Activated T-cell treated with anti-CD3 and anti-CD28 coated beads for 1 hour (primary cell): ENCODE data around the gene EED.
"Not testable (repeated sequence)": the region's sequence is repeated elsewhere in the genome, so short reads cannot be mapped to it uniquely, and the experiment has no call there.

ENCODE experiments used
- DNase-seq: peaks from one replicate; pipeline ENCODE4 v3.0.0-alpha.2; 2020; ENCODE audit warnings: low read depth

The EED gene

GRCh38 chr11:86248609-86249008, 4.1 kb downstream of the EED start:
- no peak for DNase-seq

GRCh38 chr11:86249307-86250098, 5.0 kb downstream of the EED start:
- no peak for DNase-seq

- no peak for DNase-seq
Observed at GRCh38 chr11:86251345-86251744, 6.8 kb downstream of the EED start.

GRCh38 chr11:86255896-86256295, 11.3 kb downstream of the EED start:
- no peak for DNase-seq

- DNase-seq: no peak
Observed at GRCh38 chr11:86256608-86257007, 12.1 kb downstream of the EED start.

- no peak for DNase-seq
Observed at GRCh38 chr11:86257446-86257845, 12.9 kb downstream of the EED start.

- no peak for DNase-seq
Observed at GRCh38 chr11:86259730-86260129, 15.2 kb downstream of the EED start.

- no peak for DNase-seq
Observed at GRCh38 chr11:86261328-86261727, 16.8 kb downstream of the EED start.

- no peak for DNase-seq
Observed at GRCh38 chr11:86262387-86262786, 17.8 kb downstream of the EED start.

GRCh38 chr11:86264649-86265048, 20.1 kb downstream of the EED start:
- no peak for DNase-seq

GRCh38 chr11:86265194-86265593, 20.6 kb downstream of the EED start:
- no peak for DNase-seq

- no peak for DNase-seq
Observed at GRCh38 chr11:86269645-86270044, 25.1 kb downstream of the EED start.

- no peak for DNase-seq
Observed at GRCh38 chr11:86274503-86274902, 29.9 kb downstream of the EED start.

- DNase-seq: no peak
Observed at GRCh38 chr11:86274999-86275398, 30.4 kb downstream of the EED start.

GRCh38 chr11:86275493-86276370, 31.2 kb downstream of the EED start:
- no peak for DNase-seq

- no peak for DNase-seq
Observed at GRCh38 chr11:86277741-86278140, 33.2 kb downstream of the EED start.

- no peak for DNase-seq
Observed at GRCh38 chr11:86278226-86278625, 33.7 kb downstream of the EED start.

- DNase-seq: no peak
Observed at GRCh38 chr11:86279747-86280146, 35.2 kb downstream of the EED start.

GRCh38 chr11:86287468-86287796, 42.9 kb downstream of the EED start:
- DNase-seq: no peak

- DNase-seq: no peak
Observed at GRCh38 chr11:86288776-86289507, 44.4 kb downstream of the EED start.

- not testable (repeated sequence) for DNase-seq
Observed at GRCh38 chr11:86289508-86290280, 45.1 kb downstream of the EED start.
